Activated T-cell treated with anti-CD3 and anti-CD28 coated beads for 1 hour (primary cell): ENCODE measurements around the gene SDK2.

Experiments used
- DNase-seq: peaks from one replicate; pipeline ENCODE4 v3.0.0-alpha.2; 2020; ENCODE audit warnings: low read depth

The SDK2 gene

GRCh38 chr17:73452009-73452408 is 192.2 kb downstream of the SDK2 start:
- DNase-seq = no peak

DNA sequence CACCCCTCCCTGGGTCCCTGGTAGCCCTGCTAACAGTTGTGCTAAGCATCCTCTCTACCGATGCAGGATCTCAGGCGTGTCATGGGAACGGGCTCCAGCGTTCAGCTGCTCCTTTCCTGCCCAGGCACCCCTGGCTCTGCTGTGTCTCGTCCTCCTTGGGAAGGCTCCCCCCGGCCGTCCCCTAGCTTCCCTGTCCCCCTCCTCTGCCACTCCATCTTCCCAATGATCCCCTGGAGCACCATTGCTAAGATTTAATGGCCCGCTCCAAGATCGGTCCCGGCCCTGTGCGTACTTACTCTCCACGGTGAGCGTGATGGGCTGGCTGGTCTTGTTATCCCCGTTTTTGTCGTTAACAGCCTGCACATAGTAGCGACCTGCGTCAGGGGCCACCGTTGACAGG is 196.9 kb downstream of the SDK2 start:
- no peak for DNase-seq

- no peak for DNase-seq
Observed at GRCh38 chr17:73446617-73447016, 197.6 kb downstream of the SDK2 start.

GRCh38 chr17:73445466-73445865 is 198.8 kb downstream of the SDK2 start:
- DNase-seq = no peak

DNA sequence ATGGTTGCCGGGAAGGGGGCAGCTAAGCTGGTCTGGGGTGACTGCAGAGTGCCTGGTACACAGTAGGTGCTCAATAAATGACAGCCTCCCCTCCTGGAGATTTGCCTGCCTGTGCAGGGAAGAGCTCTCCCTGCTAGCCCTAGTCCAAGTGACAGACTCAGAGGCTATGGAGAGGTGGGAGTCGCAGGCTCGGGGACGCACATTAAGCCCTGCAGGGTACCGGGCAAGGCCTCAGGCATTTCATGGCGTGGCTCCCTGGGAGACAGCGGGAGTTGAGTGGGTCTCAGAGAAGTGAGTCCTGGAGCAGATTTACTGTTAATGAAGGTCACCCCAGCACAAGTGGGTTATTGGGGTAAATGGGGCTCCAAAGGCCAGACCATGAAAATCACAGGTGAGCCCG is 200.2 kb downstream of the SDK2 start:
- no peak for DNase-seq

DNA sequence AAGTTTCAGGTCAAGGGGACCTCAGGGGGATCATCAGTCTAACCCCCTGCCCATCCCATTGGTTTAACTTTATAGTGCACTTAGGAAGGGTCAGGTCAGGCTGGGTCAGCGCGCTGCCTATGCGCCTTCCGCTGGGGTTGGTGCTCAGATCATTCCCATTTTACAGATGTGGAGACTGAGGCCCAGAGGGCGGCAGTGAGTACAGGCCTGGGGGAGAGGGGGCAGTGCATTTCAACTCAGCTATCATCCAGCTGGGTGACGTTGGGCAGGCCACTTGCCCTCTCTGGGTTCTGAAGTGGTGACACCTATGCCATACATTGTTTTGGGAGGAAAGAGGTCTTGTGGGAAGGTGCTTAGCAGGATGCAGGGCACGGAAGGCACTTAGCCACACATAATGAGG is 204.6 kb downstream of the SDK2 start:
- no peak for DNase-seq

DNA sequence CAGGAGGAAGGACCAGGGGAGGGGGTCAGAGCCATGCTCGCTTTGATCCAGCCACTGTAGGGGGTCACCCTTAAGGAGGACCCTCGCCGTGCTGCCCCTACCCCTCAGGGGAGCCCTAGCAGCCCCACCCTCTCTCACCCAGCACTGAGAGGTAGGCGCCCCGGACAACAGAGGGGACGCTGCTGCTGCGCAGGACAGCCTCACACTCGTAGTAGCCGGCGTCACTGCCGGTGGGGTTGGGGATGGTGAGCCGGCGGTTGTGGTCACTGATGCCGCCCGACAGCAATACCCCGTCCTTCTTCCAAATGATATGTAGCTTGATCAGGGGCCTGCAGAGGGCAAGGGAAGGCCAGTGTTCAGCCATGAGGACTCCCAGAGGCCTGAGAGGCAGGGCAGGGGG is 206.4 kb downstream of the SDK2 start:
- DNase-seq = no peak

DNA sequence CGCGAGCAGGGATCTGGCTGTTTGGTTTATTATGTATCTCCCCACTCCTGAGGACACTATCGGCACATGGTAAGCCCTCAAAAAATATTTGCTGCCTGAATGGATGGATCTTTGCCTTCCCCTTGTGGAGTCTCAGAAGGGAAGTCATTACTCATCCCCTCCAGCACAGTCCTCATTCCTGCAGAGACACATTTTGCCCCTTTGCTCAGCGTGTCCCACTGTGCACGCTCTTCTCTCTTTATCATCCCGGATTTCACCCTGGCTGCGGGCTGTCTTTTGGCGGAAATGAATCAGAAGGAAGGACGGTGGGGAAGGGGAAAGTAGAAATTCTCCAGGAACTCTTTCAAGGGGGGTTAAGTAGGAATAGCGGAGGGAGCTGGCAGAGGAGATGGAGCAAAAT is 207.3 kb downstream of the SDK2 start:
- no peak for DNase-seq

DNA sequence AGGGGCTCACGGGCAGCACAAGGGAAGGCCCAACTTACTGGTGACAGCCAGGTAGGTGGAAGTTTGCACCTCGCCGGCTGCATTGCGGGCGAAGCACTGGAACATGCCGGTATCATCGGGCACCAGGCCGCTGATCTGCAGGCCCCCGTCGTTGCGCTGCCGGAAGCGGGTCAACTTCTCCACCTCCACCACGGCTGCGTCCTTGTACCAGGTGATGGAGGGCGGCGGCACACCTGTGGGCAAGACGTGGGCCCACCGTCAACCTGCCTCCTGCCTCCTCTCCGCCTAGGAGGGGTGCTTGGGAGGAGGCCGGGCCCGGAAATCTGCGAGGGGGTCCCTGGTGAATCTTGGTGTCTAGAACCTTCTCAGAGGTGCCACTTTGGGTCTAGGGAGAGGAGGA is 208.8 kb downstream of the SDK2 start:
- DNase-seq = no peak

GRCh38 chr17:73434154-73434553 is 210.1 kb downstream of the SDK2 start:
- no peak for DNase-seq

- no peak for DNase-seq
Observed at GRCh38 chr17:73433501-73433900, 210.7 kb downstream of the SDK2 start.

DNA sequence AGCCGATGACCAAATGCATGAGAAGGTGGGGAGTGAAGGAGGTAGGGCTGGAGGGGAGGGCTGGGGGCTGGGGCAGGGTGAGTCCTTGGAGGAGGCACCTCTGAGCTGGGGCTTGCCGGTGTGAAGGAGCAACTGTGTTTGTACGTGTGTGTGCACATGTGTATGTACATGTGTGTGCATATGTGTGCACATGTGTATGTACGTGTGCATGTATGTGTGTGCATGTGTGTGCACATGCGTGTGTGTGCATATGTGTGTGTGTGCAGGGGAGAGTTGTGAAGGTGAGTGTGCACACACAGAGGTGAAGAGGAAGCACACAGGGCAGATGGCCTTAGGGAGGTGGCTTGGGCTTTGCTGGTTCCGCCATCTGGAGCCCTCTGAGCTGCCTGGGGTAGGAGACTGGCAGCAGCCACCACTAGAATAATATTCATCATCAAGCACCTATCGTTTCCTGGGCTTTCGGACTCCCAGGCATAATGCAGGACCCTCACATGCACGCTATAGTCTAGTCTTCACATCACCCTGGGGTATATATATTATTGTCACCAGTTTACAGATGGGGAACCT is 211.5 kb downstream of the SDK2 start:
- no peak for DNase-seq

GRCh38 chr17:73431401-73432205 is 212.6 kb downstream of the SDK2 start:
- no peak for DNase-seq

DNA sequence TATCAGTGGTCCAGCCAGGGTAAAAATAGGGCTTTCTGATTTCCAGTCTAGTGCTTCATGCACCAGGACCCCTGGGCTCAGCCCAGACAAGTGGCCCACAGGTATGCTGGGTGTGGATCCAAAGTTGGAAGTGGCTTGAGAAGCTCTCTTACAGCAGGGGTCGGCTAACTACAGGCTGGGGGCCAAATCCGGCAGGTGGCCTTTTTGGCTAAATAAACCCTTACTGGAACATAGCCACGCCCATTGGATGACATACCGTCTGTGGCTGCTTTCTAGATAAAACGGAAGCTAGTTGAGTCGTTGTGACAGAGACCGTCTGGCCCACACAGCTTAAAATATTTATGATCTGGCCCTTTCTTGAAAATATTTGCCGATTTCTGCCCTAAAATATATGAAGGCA is 213.4 kb downstream of the SDK2 start:
- DNase-seq = no peak

- no peak for DNase-seq
Observed at GRCh38 chr17:73430165-73430680, 214.0 kb downstream of the SDK2 start.

- peak; percentile 90 for DNase-seq
Observed at GRCh38 chr17:73429440-73430164, 214.6 kb downstream of the SDK2 start.

DNA sequence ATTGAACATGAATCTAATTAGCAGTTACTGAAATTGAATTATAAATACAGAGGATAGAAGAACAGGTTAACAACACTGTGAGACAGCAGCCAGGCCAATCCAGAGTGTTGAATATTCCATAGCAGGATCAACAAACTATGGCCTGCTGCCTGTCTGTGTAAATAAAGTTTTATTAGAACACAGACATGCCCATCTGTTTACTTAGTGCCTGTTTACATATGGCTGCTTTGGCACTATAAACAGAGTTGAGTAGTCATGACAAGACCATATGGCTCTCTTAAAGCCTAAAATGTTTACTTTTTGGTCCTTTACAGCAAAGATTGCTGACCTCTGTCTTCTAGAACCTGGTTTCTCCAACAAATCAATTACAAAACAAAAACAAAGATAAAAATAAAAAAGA is 217.0 kb downstream of the SDK2 start:
- no peak for DNase-seq

GRCh38 chr17:73424571-73424970 is 219.7 kb downstream of the SDK2 start:
- DNase-seq = no peak

- no peak for DNase-seq
Observed at GRCh38 chr17:73423806-73424205, 220.4 kb downstream of the SDK2 start.

DNA sequence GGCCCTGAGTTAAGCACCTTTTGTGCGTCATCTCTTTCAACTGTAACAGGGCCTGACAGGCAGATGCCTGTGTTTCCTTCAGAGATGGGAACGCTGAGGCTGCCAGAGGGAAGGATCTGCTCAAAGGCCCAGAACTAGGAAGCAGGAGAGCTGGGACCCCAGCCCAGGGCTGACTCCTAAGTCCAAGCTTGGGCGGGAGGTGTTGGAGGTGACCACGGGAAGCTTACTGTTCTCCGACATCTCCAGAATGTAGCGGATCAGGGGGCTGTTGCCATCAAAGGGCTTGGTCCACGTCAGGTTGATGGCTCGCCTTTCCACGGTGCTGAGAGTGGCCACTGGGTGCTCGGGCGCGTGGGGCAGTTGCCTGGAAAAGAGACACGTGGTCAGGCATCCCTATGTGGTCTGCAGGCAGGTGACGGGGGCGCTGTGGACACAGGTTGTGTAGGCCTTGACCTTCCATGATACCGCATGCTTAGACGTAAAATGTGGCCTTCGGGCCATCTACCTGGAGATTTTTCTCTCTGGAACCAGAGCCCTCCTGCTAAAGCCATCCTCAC is 221.0 kb downstream of the SDK2 start:
- DNase-seq = no peak

GRCh38 chr17:73422121-73422520 is 222.1 kb downstream of the SDK2 start:
- no peak for DNase-seq

GRCh38 chr17:73420897-73421296 is 223.3 kb downstream of the SDK2 start:
- DNase-seq = no peak

DNA sequence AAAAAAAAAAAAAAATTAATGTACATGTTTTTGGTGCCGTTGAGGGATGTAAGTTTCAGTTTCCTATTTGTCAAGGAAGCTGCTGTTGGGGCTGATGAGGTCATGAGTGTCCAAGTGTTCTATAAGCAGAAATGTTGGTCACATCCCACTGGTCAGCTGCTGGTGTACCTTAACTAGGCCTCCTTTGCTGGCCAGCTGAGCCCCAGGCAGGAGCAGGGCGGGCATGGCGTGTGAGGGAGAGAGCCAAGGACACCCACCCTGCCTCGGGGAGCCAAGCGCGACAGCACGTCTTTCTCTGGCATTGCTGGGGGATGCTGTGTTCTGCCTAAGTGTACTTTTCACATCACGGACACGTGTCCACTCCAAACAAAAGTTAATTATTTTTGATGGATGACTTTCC is 224.4 kb downstream of the SDK2 start:
- DNase-seq = no peak
